SU-DHL-6 (cell line): ENCODE results near the gene FOXA1.

Experiments
- H2AFZ ChIP-seq: fragments of 200-600 bp; sonication (generic); 2 replicates; pipeline ENCODE4 v1.6.1; 2014; ENCODE audit warnings: low read depth, mild to moderate bottlenecking, moderate library complexity, mixed read lengths, antibody characterized with exemption, low read length; ENCODE audit not compliant: severe bottlenecking
- H3F3A ChIP-seq: fragments of 200-600 bp; shearing (Covaris generic); 2 replicates; pipeline ENCODE4 v1.6.0; 2016; ENCODE audit warnings: antibody characterized with exemption, mild to moderate bottlenecking; ENCODE audit not compliant: insufficient read depth
- H3K27ac ChIP-seq: fragments of 200-600 bp; sonication (generic); 2 replicates; pipeline ENCODE4 v1.5.1; 2016; ENCODE audit warnings: low read depth, mild to moderate bottlenecking, low read length, moderate library complexity, mixed read lengths
- H3K27me3 ChIP-seq: fragments of 200-600 bp; sonication (generic), shearing (Covaris generic); 2 replicates; pipeline ENCODE4 v1.6.0; 2014; ENCODE audit warnings: mild to moderate bottlenecking, low read length
- H3K36me3 ChIP-seq: fragments of 200-600 bp; sonication (generic); 2 replicates; pipeline ENCODE4 v1.6.1; 2014; ENCODE audit warnings: mild to moderate bottlenecking, low read length, mixed read lengths
- H3K4me2 ChIP-seq: fragments of 300-600, 200-600 bp; shearing (Covaris generic), sonication (generic); 2 replicates; pipeline ENCODE4 v1.6.0; 2014; ENCODE audit warnings: low read length, low read depth, mild to moderate bottlenecking; ENCODE audit not compliant: poor library complexity, severe bottlenecking
- H3K4me3 ChIP-seq: fragments of 200-600 bp; sonication (generic); 2 replicates; pipeline ENCODE4 v1.5.1; 2014; ENCODE audit warnings: antibody characterized with exemption, low read length, mild to moderate bottlenecking, mixed read lengths; ENCODE audit not compliant: insufficient read depth, poor library complexity, severe bottlenecking
- H3K79me2 ChIP-seq: fragments of 200-600 bp; sonication (generic); 2 replicates; pipeline ENCODE4 v1.6.1; 2014; ENCODE audit warnings: mild to moderate bottlenecking, low read length, moderate library complexity; ENCODE audit not compliant: insufficient read depth
- H3K9ac ChIP-seq: fragments of 200-600 bp; sonication (generic); 2 replicates; pipeline ENCODE4 v1.7.0; 2014; ENCODE audit warnings: mild to moderate bottlenecking, low read length
- H3K9me2 ChIP-seq: fragments of 200-600 bp; sonication (generic); replicated peaks from 2 replicates; pipeline ENCODE4 v1.6.1; 2014; ENCODE audit warnings: low read length; ENCODE audit not compliant: insufficient read depth
- H3K9me3 ChIP-seq: fragments of 200-600 bp; sonication (generic); 2 replicates; pipeline ENCODE4 v1.6.1; 2014; ENCODE audit warnings: low read length, mixed read lengths; ENCODE audit not compliant: insufficient read depth
- H4K20me1 ChIP-seq: fragments of 200-600 bp; sonication (generic); 2 replicates; pipeline ENCODE4 v1.6.1; 2014; ENCODE audit warnings: low read depth, mild to moderate bottlenecking, antibody characterized with exemption, low read length, moderate library complexity, mixed read lengths
- CTCF ChIP-seq: fragments of 200-600 bp; sonication (generic); IDR thresholded peaks from one replicate; pipeline ENCODE4 v1.5.1; 2017; ENCODE audit warnings: antibody characterized with exemption, mild to moderate bottlenecking, low read length, moderate library complexity; ENCODE audit not compliant: insufficient read depth, poor library complexity, severe bottlenecking
- EZH2phosphoT487 ChIP-seq: fragments of 200-600 bp; sonication (generic), shearing (Covaris generic); conservative IDR thresholded peaks from 2 replicates; pipeline ENCODE4 v1.6.1; 2018; ENCODE audit warnings: mild to moderate bottlenecking, antibody characterized with exemption, low read length, moderate library complexity, mixed read lengths

The FOXA1 gene

DNA sequence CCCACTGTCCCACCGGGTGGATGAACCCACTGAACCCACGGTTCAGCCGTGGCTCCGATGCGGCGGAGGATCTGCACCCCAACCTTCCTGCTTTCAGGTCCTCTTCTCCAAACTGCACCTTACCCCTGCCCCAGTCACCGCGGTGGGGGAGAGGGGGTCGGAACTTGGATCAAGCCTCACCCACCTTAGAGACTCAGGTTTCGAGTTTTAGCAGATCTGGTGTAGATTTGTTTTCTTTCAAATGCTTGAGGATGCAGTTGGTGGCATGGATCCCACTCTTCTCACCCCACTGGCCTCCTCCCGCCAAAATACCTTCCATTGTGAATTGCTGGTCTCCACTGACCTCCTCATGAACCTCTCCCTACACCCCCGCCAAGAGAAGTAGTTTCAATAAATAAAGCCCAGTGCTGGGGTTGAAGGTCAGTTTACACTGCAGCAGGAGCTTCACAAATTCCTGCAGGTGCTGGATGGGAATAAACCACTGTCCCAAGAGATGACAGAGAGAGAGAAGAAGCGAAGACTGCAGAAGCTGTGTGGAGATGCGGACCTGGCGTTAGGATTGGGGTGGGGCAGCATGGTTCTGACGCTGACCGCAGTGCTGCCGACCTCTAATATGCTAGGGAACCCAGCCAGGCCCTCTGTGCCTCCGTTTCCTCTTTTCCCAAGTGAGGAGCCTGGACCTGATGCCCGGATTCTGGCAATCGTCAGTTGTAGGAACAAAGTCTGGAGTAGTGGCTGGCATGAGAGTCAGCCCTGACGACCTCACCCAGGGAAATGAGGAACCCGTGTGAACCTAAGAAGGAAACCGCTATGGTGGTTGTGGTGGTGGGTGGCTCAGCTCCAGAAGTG lies 7.8 kb upstream of the FOXA1 start:
- no peaks in the 10 kb centered on the region for H3K9me3 ChIP-seq
- no peak overlapping the region for H2AFZ ChIP-seq
- H3F3A ChIP-seq, result no peaks in the 10 kb centered on the region
- H3K27me3 ChIP-seq, result no peaks in the 10 kb centered on the region
- H3K4me3 ChIP-seq, result no peak overlapping the region
- no peaks in the 10 kb centered on the region for H3K36me3 ChIP-seq
- no peak overlapping the region for H3K4me2 ChIP-seq
- no peak for TF ChIP-seq EZH2phosphoT487
- no peak for TF ChIP-seq CTCF
- H3K9me2 ChIP-seq, result no peaks in the 10 kb centered on the region
- no peak overlapping the region for H3K9ac ChIP-seq
- no peaks in the 10 kb centered on the region for H3K79me2 ChIP-seq
- H4K20me1 ChIP-seq, result no peaks in the 10 kb centered on the region
- no peak overlapping the region for H3K27ac ChIP-seq

- Histone ChIP-seq H3K4me3 (no peak overlapping the region), H3K9ac (no peak overlapping the region), H3K79me2 (no peaks in the 10 kb centered on the region), H3K27ac (no peak overlapping the region), H3K9me3 (no peaks in the 10 kb centered on the region), H3K4me2 (no peak overlapping the region), H3K9me2 (no peaks in the 10 kb centered on the region), H2AFZ (no peak overlapping the region), H3F3A (no peaks in the 10 kb centered on the region), H3K36me3 (no peaks in the 10 kb centered on the region), H4K20me1 (no peaks in the 10 kb centered on the region), H3K27me3 (no peaks in the 10 kb centered on the region)
- TF ChIP-seq CTCF (no peak), EZH2phosphoT487 (no peak)
Observed at GRCh38 chr14:37601865-37602264, 6.8 kb upstream of the FOXA1 start.

DNA sequence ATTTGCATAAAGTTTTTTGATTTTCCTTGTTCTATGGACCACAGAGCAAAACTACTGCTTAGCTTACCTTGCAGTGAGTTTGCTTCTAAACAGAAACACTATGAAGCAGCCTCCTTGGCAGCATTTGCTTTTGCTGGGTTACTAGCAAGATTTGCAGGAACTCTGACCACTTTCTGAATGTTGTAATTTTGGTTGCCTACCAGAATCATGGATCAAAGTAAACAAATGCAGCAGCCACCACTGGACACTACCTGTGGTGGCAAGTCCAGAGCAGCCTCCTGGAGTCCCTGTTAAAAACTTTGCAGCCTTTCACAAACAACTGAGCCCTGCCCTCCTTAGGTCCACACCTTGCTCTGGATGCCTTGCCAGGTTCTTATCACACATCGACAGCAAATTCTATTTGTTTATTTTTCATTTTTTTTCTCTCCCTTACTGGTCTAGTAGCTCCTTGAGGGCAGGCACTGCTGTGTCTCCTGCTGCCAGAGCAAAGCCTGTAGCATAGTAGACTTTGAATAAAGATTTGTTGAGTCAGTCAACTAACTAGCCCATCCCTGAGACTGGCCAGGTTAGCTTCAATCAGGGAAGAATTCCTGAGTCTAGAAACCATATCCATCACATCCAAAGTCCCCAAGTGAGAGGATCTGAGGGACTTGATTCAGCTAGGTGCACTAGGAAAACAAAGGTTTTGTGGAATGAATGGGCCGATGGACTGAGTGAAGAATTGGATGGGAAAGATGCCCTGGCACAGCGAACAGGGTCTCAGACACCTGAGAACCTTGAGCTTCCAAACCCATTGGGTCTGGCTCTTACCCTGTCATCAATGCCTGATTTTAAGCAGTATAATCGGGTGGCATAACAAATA lies 6.1 kb upstream of the FOXA1 start:
- no peaks in the 10 kb centered on the region for H3F3A ChIP-seq
- no peaks in the 10 kb centered on the region for H3K9me2 ChIP-seq
- no peak overlapping the region for H3K9ac ChIP-seq
- H3K4me3 ChIP-seq, result no peak overlapping the region
- H3K27me3 ChIP-seq, result no peaks in the 10 kb centered on the region
- TF ChIP-seq EZH2phosphoT487 (no peak), CTCF (no peak)
- H3K27ac ChIP-seq, result no peak overlapping the region
- H3K36me3 ChIP-seq, result no peaks in the 10 kb centered on the region
- no peaks in the 10 kb centered on the region for H3K9me3 ChIP-seq
- H3K79me2 ChIP-seq, result no peaks in the 10 kb centered on the region
- no peak overlapping the region for H2AFZ ChIP-seq
- no peaks in the 10 kb centered on the region for H4K20me1 ChIP-seq
- no peak overlapping the region for H3K4me2 ChIP-seq
